WI38 (cell line): ENCODE results near the gene CROCC2.

ENCODE experiments used
- H3K4me3 ChIP-seq: 2 replicates; pipeline ENCODE4 v1.5.1; 2011; ENCODE audit warnings: low read depth, mild to moderate bottlenecking, control low read depth, low read length
- TF ChIP-seq, protein P1 (sequence below): IDR thresholded peaks from 2 replicates; pipeline ENCODE4 v1.5.1; 2012; ENCODE audit warnings: low read depth, mild to moderate bottlenecking, control low read depth, low read length

CROCC2 gene

DNA sequence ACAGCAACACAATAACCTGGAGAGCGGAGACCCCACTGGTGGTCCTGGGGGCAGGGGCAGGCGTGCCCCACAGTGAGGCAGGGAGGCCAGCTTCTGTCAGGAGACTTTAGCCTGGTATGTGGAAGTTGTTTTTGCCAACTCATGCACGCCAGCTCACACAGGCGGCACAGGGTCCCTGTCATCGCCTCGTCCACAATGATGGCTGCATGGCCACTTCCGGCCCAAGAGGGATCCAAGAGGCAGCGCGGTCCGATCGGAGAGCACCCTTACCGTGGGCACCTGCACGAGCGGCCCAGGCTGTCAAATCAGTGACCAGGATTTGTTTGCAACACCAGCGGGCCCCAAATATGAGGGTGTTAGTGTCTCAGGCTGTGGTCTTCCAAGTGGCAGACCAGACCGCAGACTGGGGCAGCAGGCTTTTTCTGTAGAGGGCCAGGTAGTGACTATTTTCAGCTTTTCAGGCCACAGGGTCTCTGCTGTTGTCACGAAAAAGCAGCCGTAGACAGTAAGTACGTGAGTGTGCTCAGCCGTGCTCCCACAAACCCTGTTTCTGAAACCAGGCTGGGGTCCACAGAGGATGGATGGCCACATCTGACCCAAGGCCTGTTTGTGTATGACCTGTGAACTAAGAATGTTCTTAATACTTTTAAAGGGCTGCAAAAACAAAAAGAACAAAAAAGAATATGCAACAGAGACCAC, 113.5 kb downstream of the CROCC2 start:
- no peak overlapping the region for H3K4me3 ChIP-seq
- TF ChIP-seq, protein P1, sequence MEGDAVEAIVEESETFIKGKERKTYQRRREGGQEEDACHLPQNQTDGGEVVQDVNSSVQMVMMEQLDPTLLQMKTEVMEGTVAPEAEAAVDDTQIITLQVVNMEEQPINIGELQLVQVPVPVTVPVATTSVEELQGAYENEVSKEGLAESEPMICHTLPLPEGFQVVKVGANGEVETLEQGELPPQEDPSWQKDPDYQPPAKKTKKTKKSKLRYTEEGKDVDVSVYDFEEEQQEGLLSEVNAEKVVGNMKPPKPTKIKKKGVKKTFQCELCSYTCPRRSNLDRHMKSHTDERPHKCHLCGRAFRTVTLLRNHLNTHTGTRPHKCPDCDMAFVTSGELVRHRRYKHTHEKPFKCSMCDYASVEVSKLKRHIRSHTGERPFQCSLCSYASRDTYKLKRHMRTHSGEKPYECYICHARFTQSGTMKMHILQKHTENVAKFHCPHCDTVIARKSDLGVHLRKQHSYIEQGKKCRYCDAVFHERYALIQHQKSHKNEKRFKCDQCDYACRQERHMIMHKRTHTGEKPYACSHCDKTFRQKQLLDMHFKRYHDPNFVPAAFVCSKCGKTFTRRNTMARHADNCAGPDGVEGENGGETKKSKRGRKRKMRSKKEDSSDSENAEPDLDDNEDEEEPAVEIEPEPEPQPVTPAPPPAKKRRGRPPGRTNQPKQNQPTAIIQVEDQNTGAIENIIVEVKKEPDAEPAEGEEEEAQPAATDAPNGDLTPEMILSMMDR: no peak

DNA sequence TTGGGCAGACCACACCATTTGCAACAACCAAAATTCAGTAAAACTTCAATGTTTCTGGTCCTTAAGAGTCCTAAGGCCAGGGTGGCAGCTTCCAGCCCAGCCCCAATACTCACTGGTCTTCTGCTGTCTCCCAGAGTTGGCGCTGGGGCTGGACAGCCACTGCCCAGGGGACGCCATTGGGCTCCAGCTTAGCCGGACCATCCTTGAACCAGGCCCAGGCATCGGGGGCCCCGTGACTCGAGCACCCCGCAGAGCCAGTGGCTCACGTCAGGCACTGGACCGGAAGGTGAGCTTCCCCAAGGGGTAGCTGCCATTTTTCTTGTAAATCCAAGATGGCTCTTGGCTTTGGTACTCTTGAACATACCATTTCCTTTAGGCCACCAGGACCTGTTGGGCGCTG, 114.1 kb downstream of the CROCC2 start:
- no peak overlapping the region for H3K4me3 ChIP-seq
- TF ChIP-seq, protein P1: no peak

DNA sequence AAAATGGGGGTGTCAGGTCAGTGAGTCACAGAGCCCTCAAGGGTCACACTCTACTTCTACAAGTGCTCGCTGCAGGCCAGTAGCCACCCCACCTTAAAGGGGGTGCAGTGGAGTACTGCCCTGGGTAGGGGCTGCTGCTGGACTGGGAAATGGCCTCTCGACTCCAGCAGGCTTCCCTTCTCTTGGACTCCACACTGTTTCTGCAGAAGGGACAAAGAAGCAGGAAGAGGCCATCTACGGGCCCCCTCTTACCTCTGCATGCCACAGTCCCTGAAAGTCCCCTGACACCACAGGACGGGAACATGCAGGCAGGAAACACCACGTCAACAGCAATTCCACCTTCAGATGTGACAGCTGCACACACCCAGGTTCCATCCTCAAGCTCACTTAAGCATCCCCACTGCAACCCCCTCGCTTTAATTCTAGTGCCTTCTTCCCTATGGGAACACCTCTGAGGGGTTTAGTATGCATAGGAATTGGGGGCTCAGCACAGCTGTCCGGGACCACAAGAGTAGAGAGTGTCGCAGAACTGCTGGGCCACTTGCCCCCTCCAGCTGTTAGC, 114.6 kb downstream of the CROCC2 start:
- TF ChIP-seq, protein P1: no peak
- H3K4me3 ChIP-seq: no peak overlapping the region

DNA sequence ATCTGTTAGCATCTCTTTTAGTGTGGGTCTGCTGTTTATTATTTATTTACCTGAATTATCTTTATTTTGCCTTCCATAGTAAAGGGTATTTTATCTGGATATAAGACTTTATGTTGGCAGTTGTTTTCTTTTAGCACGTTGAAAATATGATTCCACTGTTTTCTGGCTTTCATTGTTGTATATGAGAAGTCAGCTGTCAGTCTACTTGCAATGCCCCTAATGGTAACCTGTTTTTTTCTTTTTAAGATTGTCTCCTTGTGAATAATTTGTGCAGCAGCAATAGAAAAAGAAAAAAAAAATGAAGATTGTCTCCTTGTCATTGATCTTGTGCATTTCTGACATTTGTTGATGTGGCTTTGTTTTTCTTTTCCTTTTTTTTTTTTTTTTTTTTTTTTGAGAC, 119.5 kb downstream of the CROCC2 start:
- TF ChIP-seq, protein P1: no peak
- no peak overlapping the region for H3K4me3 ChIP-seq

DNA sequence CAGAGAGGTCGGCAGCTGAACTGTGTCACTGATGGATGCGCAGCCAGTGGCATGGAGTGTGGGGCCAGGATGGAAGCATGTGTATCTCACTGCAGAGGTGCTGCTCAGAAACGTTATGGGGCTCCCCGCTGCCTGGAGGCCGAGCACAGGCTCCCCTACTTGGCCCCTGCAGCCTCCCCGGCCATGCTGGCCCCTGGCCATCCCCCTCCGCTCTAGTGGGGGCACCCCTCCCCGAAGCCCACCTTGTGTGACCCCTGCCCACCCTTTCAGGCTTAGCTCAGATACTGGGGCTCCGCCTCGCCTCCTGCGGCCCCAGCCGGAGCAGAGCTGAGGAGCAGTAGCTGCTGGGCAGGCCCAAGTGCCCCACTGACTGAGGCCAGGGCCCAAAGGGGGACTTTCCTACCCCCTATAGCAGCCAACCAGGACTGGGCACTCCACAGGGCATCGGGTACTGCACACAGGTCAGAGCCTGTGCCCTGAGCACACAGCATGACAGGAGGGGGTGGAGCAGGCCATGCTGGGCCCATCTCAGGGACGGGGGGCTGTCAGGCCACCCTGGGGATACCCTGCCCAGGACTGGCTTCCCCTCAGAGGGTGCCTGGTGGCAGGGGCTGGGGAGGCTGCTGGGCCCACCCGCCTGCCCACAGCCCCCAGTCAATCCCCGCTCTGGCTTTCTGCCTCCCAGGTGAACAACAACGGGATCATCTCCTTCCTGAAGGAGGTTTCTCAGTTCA, 123.6 kb downstream of the CROCC2 start:
- TF ChIP-seq, protein P1: no peak
- H3K4me3 ChIP-seq: no peak overlapping the region

DNA sequence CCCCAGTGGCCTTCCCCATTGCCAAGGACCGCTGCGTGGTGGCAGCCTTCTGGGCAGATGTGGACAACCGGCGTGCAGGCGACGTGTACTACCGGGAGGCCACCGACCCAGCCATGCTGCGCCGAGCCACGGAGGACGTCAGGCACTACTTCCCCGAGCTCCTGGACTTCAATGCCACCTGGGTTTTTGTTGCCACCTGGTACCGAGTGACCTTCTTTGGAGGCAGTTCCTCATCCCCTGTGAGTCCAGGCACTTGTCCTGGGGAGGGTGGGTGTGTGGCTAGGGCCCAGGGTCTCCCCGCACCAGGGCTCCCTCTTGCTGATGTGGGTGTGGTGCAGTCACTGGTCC, 124.2 kb downstream of the CROCC2 start:
- H3K4me3 ChIP-seq: no peak overlapping the region
- TF ChIP-seq, protein P1: no peak

DNA sequence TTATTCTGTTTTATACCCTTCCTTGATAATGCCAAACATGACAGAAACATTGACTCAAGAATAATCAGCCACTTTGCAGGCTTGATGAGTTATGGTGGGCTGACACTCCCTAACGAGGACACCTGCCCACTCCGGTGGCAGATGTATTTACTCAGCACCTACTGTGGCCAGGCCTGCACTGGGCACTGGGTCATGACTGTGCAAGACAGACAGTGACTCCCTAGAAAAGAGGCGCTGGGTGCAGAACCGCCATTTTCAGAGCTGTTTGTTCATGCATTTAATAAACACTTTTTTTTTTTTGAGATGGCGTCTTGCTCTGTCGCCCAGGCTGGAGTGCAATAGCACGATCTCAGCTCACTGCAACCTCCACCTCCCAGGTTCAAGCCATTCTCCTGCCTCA, 124.7 kb downstream of the CROCC2 start:
- H3K4me3 ChIP-seq: no peak overlapping the region
- TF ChIP-seq, protein P1: no peak
